Stomach smooth muscle (tissue), 2 donors: ENCODE results near the gene NXN.
"Not testable (repeated sequence)": the region's sequence is repeated elsewhere in the genome, so short reads cannot be mapped to it uniquely, and the experiment has no call there.

Source experiments
- H3K27ac ChIP-seq: one replicate; pipeline ENCODE4 v1.7.0; 2013; ENCODE audit warnings: mild to moderate bottlenecking, low read length, inconsistent platforms
- H3K27me3 ChIP-seq, 2 donors: one replicate each; pipeline ENCODE4 v1.7.0; 2013; ENCODE audit warnings: low read length in 2 of 2; ENCODE audit not compliant: insufficient read depth in 2 of 2, control insufficient read depth in 1 of 2
- H3K36me3 ChIP-seq, 2 donors: one replicate each; pipeline ENCODE4 v1.7.0; 2013; ENCODE audit warnings: low read length in 2 of 2; ENCODE audit not compliant: control insufficient read depth in 2 of 2, insufficient read depth in 2 of 2
- H3K4me1 ChIP-seq: one replicate; pipeline ENCODE4 v1.7.0; 2013; ENCODE audit warnings: low read length; ENCODE audit not compliant: control insufficient read depth, insufficient read depth
- H3K4me3 ChIP-seq, 2 donors: one replicate each; pipeline ENCODE4 v1.7.0; 2013; ENCODE audit warnings: low read length in 2 of 2
- H3K9ac ChIP-seq, 2 donors: one replicate each; pipeline ENCODE4 v1.7.0; 2013; ENCODE audit warnings: low read length in 2 of 2, mild to moderate bottlenecking in 1 of 2
- H3K9me3 ChIP-seq, 2 donors: one replicate each; pipeline ENCODE4 v1.7.0; 2013; ENCODE audit warnings: low read length in 2 of 2; ENCODE audit not compliant: control insufficient read depth in 2 of 2
- donor health status: healthy.
- donor health status: Pancreatic carcinoma.

The NXN gene

GRCh38 chr17:846901-847843, 132.4 kb downstream of the NXN start:
- H3K27ac ChIP-seq = peak overlapping the region; percentile 90
- H3K9me3 ChIP-seq = no peaks in the 10 kb centered on the region
- no peaks in the 10 kb centered on the region for H3K36me3 ChIP-seq
- H3K27me3 ChIP-seq = no peaks in the 10 kb centered on the region
- peaks cover 54% of the 10 kb centered on the region for H3K4me1 ChIP-seq
- H3K9ac ChIP-seq = peak overlapping the region; percentile 69 to 79
- H3K4me3 ChIP-seq = peak overlapping the region; percentile 63 to 69

- no peak overlapping the region for H3K27ac ChIP-seq
These were observed 138.3 kb downstream of the NXN start for GRCh38 chr17:841313-841712.

GRCh38 chr17:838486-838885, 141.1 kb downstream of the NXN start:
- Histone ChIP-seq H3K4me1 (peaks cover 16% of the 10 kb centered on the region), H3K4me3 (no peak overlapping the region), H3K27ac (no peak overlapping the region), H3K9ac (no peak overlapping the region), H3K27me3 (no peaks in the 10 kb centered on the region), H3K36me3 (no peaks in the 10 kb centered on the region), H3K9me3 (peaks cover 0 to 4% of the 10 kb centered on the region in 2 donors)

More at GRCh38 chr17:841313-841712, 138.3 kb downstream of the NXN start:
- Histone ChIP-seq H3K4me3 (no peak overlapping the region), H3K9me3 (peaks cover 0 to 4% of the 10 kb centered on the region in 2 donors), H3K4me1 (peaks cover 10% of the 10 kb centered on the region), H3K36me3 (no peaks in the 10 kb centered on the region), H3K27me3 (no peaks in the 10 kb centered on the region), H3K9ac (no peak overlapping the region)

- Histone ChIP-seq H3K27ac (peak overlapping the region; percentile 18), H3K4me3 (no peak overlapping the region)
These were observed 143.4 kb downstream of the NXN start for GRCh38 chr17:836151-836550.

GRCh38 chr17:835721-836120, 143.9 kb downstream of the NXN start:
- H3K36me3 ChIP-seq, H3K4me3 ChIP-seq, H3K27me3 ChIP-seq, H3K9me3 ChIP-seq, H3K9ac ChIP-seq: not testable (repeated sequence)
- peak overlapping the region; percentile 53 for H3K27ac ChIP-seq
- H3K4me1 ChIP-seq = peaks cover 16% of the 10 kb centered on the region

More at GRCh38 chr17:836151-836550, 143.4 kb downstream of the NXN start:
- H3K9ac ChIP-seq = no peak overlapping the region
- H3K4me1 ChIP-seq = peaks cover 16% of the 10 kb centered on the region
- H3K36me3 ChIP-seq = no peaks in the 10 kb centered on the region
- H3K27me3 ChIP-seq = no peaks in the 10 kb centered on the region
- H3K9me3 ChIP-seq = peaks cover 0 to under 1% of the 10 kb centered on the region in 2 donors

- H3K27me3 ChIP-seq = no peaks in the 10 kb centered on the region
- peaks cover 16% of the 10 kb centered on the region for H3K4me1 ChIP-seq
- H3K9me3 ChIP-seq = no peaks in the 10 kb centered on the region
- no peak overlapping the region for H3K4me3 ChIP-seq
- H3K36me3 ChIP-seq = no peaks in the 10 kb centered on the region
- H3K9ac ChIP-seq = no peak overlapping the region
- peak overlapping the region; percentile 53 for H3K27ac ChIP-seq
These were observed 144.3 kb downstream of the NXN start for GRCh38 chr17:835263-835662.

GRCh38 chr17:834136-834535, 145.4 kb downstream of the NXN start:
- no peaks in the 10 kb centered on the region for H3K27me3 ChIP-seq
- H3K9ac ChIP-seq = no peak overlapping the region
- no peaks in the 10 kb centered on the region for H3K36me3 ChIP-seq
- H3K9me3 ChIP-seq = no peaks in the 10 kb centered on the region
- peaks cover 16% of the 10 kb centered on the region for H3K4me1 ChIP-seq
- H3K4me3 ChIP-seq = no peak overlapping the region
- H3K27ac ChIP-seq = no peak overlapping the region

GRCh38 chr17:830950-831349, 148.6 kb downstream of the NXN start:
- H3K4me3 ChIP-seq = no peak overlapping the region

GRCh38 chr17:830381-830780, 149.2 kb downstream of the NXN start:
- peaks cover 9% of the 10 kb centered on the region for H3K4me1 ChIP-seq
- H3K27me3 ChIP-seq = no peaks in the 10 kb centered on the region
- H3K9ac ChIP-seq = no peak overlapping the region
- peaks cover 6 to 7% of the 10 kb centered on the region in 2 donors for H3K36me3 ChIP-seq
- no peak overlapping the region for H3K4me3 ChIP-seq
- no peaks in the 10 kb centered on the region for H3K9me3 ChIP-seq
- H3K27ac ChIP-seq = no peak overlapping the region

More at GRCh38 chr17:830950-831349, 148.6 kb downstream of the NXN start:
- H3K9me3 ChIP-seq = no peaks in the 10 kb centered on the region
- H3K4me1 ChIP-seq = peaks cover 12% of the 10 kb centered on the region
- H3K27me3 ChIP-seq = no peaks in the 10 kb centered on the region
- peaks cover 2 to 3% of the 10 kb centered on the region in 2 donors for H3K36me3 ChIP-seq
- H3K27ac ChIP-seq = no peak overlapping the region
- no peak overlapping the region for H3K9ac ChIP-seq

GRCh38 chr17:829614-830013, 150.0 kb downstream of the NXN start:
- H3K4me1 ChIP-seq, H3K4me3 ChIP-seq, H3K27ac ChIP-seq, H3K9me3 ChIP-seq, H3K9ac ChIP-seq, H3K27me3 ChIP-seq: not testable (repeated sequence)
- H3K36me3 ChIP-seq = peaks cover 6 to 12% of the 10 kb centered on the region in 2 donors

GRCh38 chr17:828761-829160, 150.8 kb downstream of the NXN start:
- Histone ChIP-seq H3K4me1 (no peaks in the 10 kb centered on the region), H3K27ac (no peak overlapping the region), H3K9ac (no peak overlapping the region), H3K27me3 (no peaks in the 10 kb centered on the region), H3K4me3 (no peak overlapping the region), H3K36me3 (peaks cover 6 to 14% of the 10 kb centered on the region in 2 donors), H3K9me3 (no peaks in the 10 kb centered on the region)
